RWPE2 (cell line): Measurements from ENCODE around the gene GP5.

Experiments used
- ATAC-seq: fragments of 200-7000 bp; cut with Tn5 transposase; 3 replicates; pipeline ENCODE4 v1.9.1; 2021; ENCODE audit warnings: low read depth
- DNase-seq: peaks from one replicate; pipeline ENCODE4 v3.0.0-alpha.2; 2020; ENCODE audit warnings: low spot score
- H3K27ac ChIP-seq: fragments of 450-650 bp; 2 replicates; pipeline ENCODE4 v1.5.1; 2017; ENCODE audit warnings: mild to moderate bottlenecking; ENCODE audit not compliant: poor library complexity, severe bottlenecking
- H3K27me3 ChIP-seq: fragments of 250-450 bp; sonication (Bioruptor Pico); 2 replicates; pipeline ENCODE4 v1.5.1; 2021; ENCODE audit warnings: mild to moderate bottlenecking, moderate library complexity; ENCODE audit not compliant: insufficient read depth, poor library complexity, severe bottlenecking
- H3K36me3 ChIP-seq: fragments of 250-450 bp; sonication (Bioruptor Pico); 2 replicates; pipeline ENCODE4 v1.5.1; 2020; ENCODE audit warnings: low read depth, mild to moderate bottlenecking, moderate library complexity
- H3K4me1 ChIP-seq: fragments of 250-450 bp; sonication (Bioruptor Pico); 2 replicates; pipeline ENCODE4 v1.5.1; 2021; ENCODE audit warnings: mild to moderate bottlenecking, moderate library complexity; ENCODE audit not compliant: insufficient read depth, poor library complexity, severe bottlenecking
- H3K4me3 ChIP-seq: fragments of 250-450 bp; sonication (Bioruptor Pico); 2 replicates; pipeline ENCODE4 v1.5.1; 2021; ENCODE audit warnings: mild to moderate bottlenecking, moderate library complexity; ENCODE audit not compliant: severe bottlenecking
- H3K9me3 ChIP-seq: fragments of 250-450 bp; sonication (Bioruptor Pico); 2 replicates; pipeline ENCODE4 v1.5.1; 2021; ENCODE audit warnings: mild to moderate bottlenecking, moderate library complexity; ENCODE audit not compliant: severe bottlenecking
- CTCF ChIP-seq: fragments of 450-650 bp; IDR thresholded peaks from one replicate; pipeline ENCODE4 v1.5.1; 2017; ENCODE audit warnings: mild to moderate bottlenecking, moderate library complexity; ENCODE audit not compliant: poor library complexity, severe bottlenecking

GP5 gene

GRCh38 chr3:194365978-194366490 lies 33.0 kb downstream of the GP5 start:
- no peak overlapping the region for H3K27ac ChIP-seq
- H3K27me3 ChIP-seq = no peaks in the 10 kb centered on the region
- TF ChIP-seq CTCF = no peak
- H3K4me1 ChIP-seq = no peaks in the 10 kb centered on the region
- ATAC-seq (no peak), DNase-seq (no peak)
- H3K36me3 ChIP-seq = no peaks in the 10 kb centered on the region
- no peaks in the 10 kb centered on the region for H3K9me3 ChIP-seq
- H3K4me3 ChIP-seq = no peak overlapping the region

GRCh38 chr3:194365526-194365925 lies 33.5 kb downstream of the GP5 start:
- Histone ChIP-seq H3K36me3 (no peaks in the 10 kb centered on the region), H3K27ac (no peak overlapping the region), H3K9me3 (no peaks in the 10 kb centered on the region), H3K4me1 (no peaks in the 10 kb centered on the region), H3K27me3 (no peaks in the 10 kb centered on the region), H3K4me3 (no peak overlapping the region)
- no peak for ATAC-seq
- DNase-seq = no peak
- TF ChIP-seq CTCF = no peak

- no peak for TF ChIP-seq CTCF
- Histone ChIP-seq H3K27ac (no peak overlapping the region), H3K36me3 (no peaks in the 10 kb centered on the region), H3K9me3 (no peaks in the 10 kb centered on the region), H3K4me3 (no peak overlapping the region), H3K27me3 (no peaks in the 10 kb centered on the region), H3K4me1 (no peaks in the 10 kb centered on the region)
- no peak for DNase-seq
- peak; percentile 40; the same call in 2 of the 3 replicates for ATAC-seq
These were observed 34.2 kb downstream of the GP5 start for GRCh38 chr3:194364652-194365434.

GRCh38 chr3:194364314-194364651 lies 34.8 kb downstream of the GP5 start:
- H3K27me3 ChIP-seq = no peaks in the 10 kb centered on the region
- no peak for DNase-seq
- H3K9me3 ChIP-seq = no peaks in the 10 kb centered on the region
- no peaks in the 10 kb centered on the region for H3K36me3 ChIP-seq
- no peak overlapping the region for H3K27ac ChIP-seq
- no peak overlapping the region for H3K4me3 ChIP-seq
- H3K4me1 ChIP-seq = no peaks in the 10 kb centered on the region
- TF ChIP-seq CTCF = no peak
- no peak for ATAC-seq

GRCh38 chr3:194360568-194360967 lies 38.5 kb downstream of the GP5 start:
- H3K27ac ChIP-seq = no peak overlapping the region
- no peaks in the 10 kb centered on the region for H3K9me3 ChIP-seq
- TF ChIP-seq CTCF = no peak
- H3K36me3 ChIP-seq = no peaks in the 10 kb centered on the region
- H3K4me1 ChIP-seq = no peaks in the 10 kb centered on the region
- DNase-seq (no peak), ATAC-seq (no peak)
- no peak overlapping the region for H3K4me3 ChIP-seq
- H3K27me3 ChIP-seq = no peaks in the 10 kb centered on the region
